SK-N-SH (cell line): Measurements from ENCODE around the gene NOP56. TPM values are rescaled to one million over a fixed set of nuclear protein-coding genes. Genes with fewer than 3 reads are reported as not detected.

Source experiments
- CTCF ChIA-PET: fragments of 300-600, 350-600 bp; formaldehyde crosslinking; extraction: SDS; loops from one replicate; lab custom pipeline; 2021; lab: Yijun Ruan, JAX
- POLR2A ChIA-PET: fragments of 350-600 bp; sonication (Branson Sonifier 250); formaldehyde crosslinking; extraction: SDS; loops from one replicate; lab custom pipeline; 2020; ENCODE audit warnings: antibody characterized with exemption, inconsistent platforms; lab: Yijun Ruan, JAX
- DNase-seq: peaks from one replicate; pipeline ENCODE4 v3.0.0; 2012
- H2AFZ ChIP-seq: fragments of 200-600 bp; sonication (generic); 2 replicates; pipeline ENCODE4 v1.8.1; 2016; ENCODE audit warnings: antibody characterized with exemption, mild to moderate bottlenecking, low read depth
- H3F3A ChIP-seq: fragments of 200-600 bp; sonication (generic); replicated peaks from 2 replicates; pipeline ENCODE3; 2016; ENCODE audit warnings: antibody characterized with exemption, mild to moderate bottlenecking; ENCODE audit not compliant: insufficient read depth
- H3K27ac ChIP-seq, 2 experiments: fragments of 200-500 bp in 1 of 2; fragments of 200-600 bp in 1 of 2; sonication (Bioruptor generic) in 1 of 2; sonication (generic), shearing (Covaris generic) in 1 of 2; 2 replicates each; pipeline versions ENCODE4 v1.5.1 to v1.6.1; 2014 to 2016; ENCODE audit warnings: low read depth in 2 of 2, inconsistent platforms in 1 of 2, low read length in 1 of 2, mild to moderate bottlenecking in 1 of 2, mixed read lengths in 1 of 2
- H3K27me3 ChIP-seq: fragments of 200-600 bp; sonication (generic), shearing (Covaris generic); 2 replicates; pipeline ENCODE4 v1.6.1; 2016; ENCODE audit warnings: mixed run types; ENCODE audit not compliant: insufficient read depth
- H3K36me3 ChIP-seq, 2 experiments: fragments of 200-500 bp in 1 of 2; fragments of 200-600 bp in 1 of 2; sonication (Bioruptor generic) in 1 of 2; sonication (generic) in 1 of 2; replicated peaks in 1 of 2; 2 replicates each; pipeline versions ENCODE3 to v1.5.1; 2014 to 2016; ENCODE audit warnings: low read length in 1 of 2, mild to moderate bottlenecking in 1 of 2; ENCODE audit not compliant: insufficient read depth in 2 of 2, control insufficient read depth in 1 of 2
- H3K4me1 ChIP-seq, 2 experiments: fragments of 200-500 bp in 1 of 2; fragments of 200-600 bp in 1 of 2; sonication (Bioruptor generic) in 1 of 2; sonication (generic), shearing (Covaris generic) in 1 of 2; 2 replicates each; pipeline versions ENCODE4 v1.5.1 to v1.6.1; 2014 to 2016; ENCODE audit warnings: low read depth in 1 of 2, low read length in 1 of 2, mixed run types in 1 of 2; ENCODE audit not compliant: insufficient read depth in 2 of 2, control insufficient read depth in 1 of 2
- H3K4me2 ChIP-seq: fragments of 200-600 bp; sonication (generic), shearing (Covaris generic); 2 replicates; pipeline ENCODE4 v1.6.1; 2017; ENCODE audit warnings: mixed run types
- H3K4me3 ChIP-seq, 2 experiments: fragments of 200-500 bp in 1 of 2; fragments of 200-600 bp in 1 of 2; sonication (Bioruptor generic) in 1 of 2; sonication (generic), shearing (Covaris generic) in 1 of 2; 2 replicates each; pipeline versions ENCODE4 v1.5.1 to v1.8.1; 2014 to 2016; ENCODE audit warnings: low read depth in 2 of 2, inconsistent platforms in 1 of 2, low read length in 1 of 2, mild to moderate bottlenecking in 1 of 2, mixed read lengths in 1 of 2, moderate library complexity in 1 of 2
- H3K79me2 ChIP-seq: fragments of 200-600 bp; sonication (generic); 2 replicates; pipeline ENCODE4 v1.8.1; 2017; ENCODE audit warnings: mild to moderate bottlenecking; ENCODE audit not compliant: insufficient read depth
- H3K9ac ChIP-seq: fragments of 200-600 bp; sonication (generic); 2 replicates; pipeline ENCODE4 v1.6.1; 2017; ENCODE audit warnings: mixed run types
- H3K9me2 ChIP-seq: fragments of 200-600 bp; sonication (generic); 2 replicates; pipeline ENCODE4 v1.6.1; 2017; ENCODE audit warnings: mixed run types
- H3K9me3 ChIP-seq: fragments of 200-600 bp; sonication (generic); 2 replicates; pipeline ENCODE4 v1.6.1; 2017; ENCODE audit warnings: mixed run types, mild to moderate bottlenecking, moderate library complexity
- H4K20me1 ChIP-seq: fragments of 200-600 bp; sonication (generic); 2 replicates; pipeline ENCODE4 v1.6.1; 2017; ENCODE audit warnings: mild to moderate bottlenecking, mixed run types; ENCODE audit not compliant: insufficient read depth
- EP300 ChIP-seq, 2 experiments: IDR thresholded peaks; 2 replicates each; pipeline versions ENCODE4 v1.4.0 to v1.6.1; 2012; ENCODE audit warnings: borderline replicate concordance in 1 of 2, low read depth in 1 of 2, low read length in 1 of 2
- EZH2phosphoT487 ChIP-seq: fragments of 200-600 bp; sonication (generic); IDR thresholded peaks from 2 replicates; pipeline ENCODE4 v1.6.1; 2017; ENCODE audit warnings: low read depth, mixed run types, mild to moderate bottlenecking, antibody characterized with exemption, moderate library complexity, borderline replicate concordance
- FOSL2 ChIP-seq: IDR thresholded peaks from 2 replicates; pipeline ENCODE4 v1.4.0; 2012; ENCODE audit warnings: low read depth, mild to moderate bottlenecking, moderate library complexity, borderline replicate concordance
- FOXJ3 ChIP-seq: sonication (generic); formaldehyde crosslinking; IDR thresholded peaks from 2 replicates; pipeline ENCODE4 v1.5.1; 2020; ENCODE audit warnings: mild to moderate bottlenecking, missing genetic modification reagents
- GATA2 ChIP-seq: sonication (generic); formaldehyde crosslinking; IDR thresholded peaks from 2 replicates; pipeline ENCODE4 v1.5.0; 2020; ENCODE audit warnings: mild to moderate bottlenecking, missing genetic modification reagents
- JUND ChIP-seq: IDR thresholded peaks from 2 replicates; pipeline ENCODE4 v1.4.0; 2012
- NRF1 ChIP-seq: IDR thresholded peaks from 2 replicates; pipeline ENCODE4 v1.6.1; 2012; ENCODE audit warnings: low read depth, mild to moderate bottlenecking, low read length
- POLR2AphosphoS5 ChIP-seq: IDR thresholded peaks from 2 replicates; pipeline ENCODE4 v1.6.1; 2012; ENCODE audit warnings: low read depth, low read length
- RAD21 ChIP-seq: IDR thresholded peaks from 2 replicates; pipeline ENCODE4 v1.6.1; 2012; ENCODE audit warnings: mild to moderate bottlenecking, low read length
- RCOR1 ChIP-seq: fragments of 150-350 bp; IDR thresholded peaks from 2 replicates; pipeline ENCODE4 v1.6.1; 2017; ENCODE audit warnings: antibody characterized with exemption, low read length
- RXRA ChIP-seq: IDR thresholded peaks from 2 replicates; pipeline ENCODE4 v1.4.0; 2012; ENCODE audit warnings: low read depth, mild to moderate bottlenecking, borderline replicate concordance
- SIN3A ChIP-seq: IDR thresholded peaks from 2 replicates; pipeline ENCODE4 v1.6.1; 2012; ENCODE audit warnings: low read depth, mild to moderate bottlenecking, low read length, moderate library complexity, borderline replicate concordance
- TAF1 ChIP-seq: IDR thresholded peaks from 2 replicates; pipeline ENCODE4 v1.6.1; 2012; ENCODE audit warnings: low read depth, mild to moderate bottlenecking, low read length, moderate library complexity, borderline replicate concordance
- TEAD4 ChIP-seq: IDR thresholded peaks from 2 replicates; pipeline ENCODE4 v1.4.0; 2012; ENCODE audit warnings: mild to moderate bottlenecking, borderline replicate concordance; ENCODE audit not compliant: insufficient read depth
- YY1 ChIP-seq: IDR thresholded peaks from 2 replicates; pipeline ENCODE4 v1.4.0; 2012; ENCODE audit warnings: low read depth, mild to moderate bottlenecking
- WGBS: methylation state at CpG from one replicate; pipeline ENCODE4 v1.1.6; 2017; ENCODE audit warnings: low lambda C conversion rate; 5-methylcytosine and 5-hydroxymethylcytosine counted together
- polyA plus RNA-seq, 3 experiments: library from polyadenylated mRNA; depleted of rRNA; stranded (reverse); fragments of >200 nt; gene quantifications; 2 replicates each; pipeline ENCODE4 v1.2.3, GENCODE V29; 2012
- TF ChIP-seq, protein P1 (sequence below): fragments of 150-350 bp; IDR thresholded peaks from 2 replicates; pipeline ENCODE4 v1.6.1; 2016; ENCODE audit warnings: mild to moderate bottlenecking, low read depth, low read length
- TF ChIP-seq, protein P2 (sequence below): fragments of 200-600 bp; sonication (generic); IDR thresholded peaks from 2 replicates; pipeline ENCODE4 v1.6.1; 2017; ENCODE audit warnings: antibody characterized with exemption, mild to moderate bottlenecking, moderate library complexity
- TF ChIP-seq, protein P3 (sequence below): IDR thresholded peaks from 2 replicates; pipeline ENCODE4 v1.4.0; 2012; ENCODE audit warnings: low read depth

NOP56 gene
- polyA plus RNA-seq, 1 of the 3 experiments (the other 2 are of a cell fraction) = 158 TPM

DNA sequence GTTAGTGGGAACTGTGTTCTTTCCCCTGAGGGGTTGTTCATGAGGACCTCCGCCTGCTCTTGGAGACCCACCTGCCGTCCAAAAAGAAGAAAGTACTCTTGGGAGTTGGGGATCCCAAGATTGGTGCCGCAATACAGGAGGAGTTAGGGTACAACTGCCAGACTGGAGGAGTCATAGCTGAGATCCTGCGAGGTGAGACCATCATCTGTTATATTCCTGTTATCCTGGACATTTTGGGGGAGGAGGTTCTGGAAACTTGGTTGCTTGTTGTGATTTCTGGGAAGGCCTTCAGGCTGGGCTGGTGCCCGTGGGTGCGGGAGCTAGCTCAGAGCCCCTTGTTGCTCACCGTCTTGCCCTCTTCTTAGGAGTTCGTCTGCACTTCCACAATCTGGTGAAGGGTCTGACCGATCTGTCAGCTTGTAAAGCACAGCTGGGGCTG is 2.0 kb downstream of the NOP56 start:
- Histone ChIP-seq H3K9me3 (no peaks in the 10 kb centered on the region), H3K4me2 (peak overlapping the region; percentile 78), H3K4me3 (peak overlapping the region; percentile 72 to 94), H3K27me3 (no peaks in the 10 kb centered on the region), H3K9me2 (no peaks in the 10 kb centered on the region)
- DNase-seq = no peak
- CTCF ChIA-PET = interaction anchor here (10.6 kb wide), 1 partner anchor 132 kb away, joined by 133 read pairs; no protein-coding TSS in a partner anchor
- TF ChIP-seq TEAD4 (no peak), TAF1 (no peak), JUND (no peak), RAD21 (no peak), NRF1 (no peak), EZH2phosphoT487 (no peak), YY1 (no peak), RXRA (no peak), EP300 (IDR thresholded peaks at IDR 0.05; ENCODE audit: borderline replicate concordance in 1 of 2, low read depth in 1 of 2, low read length in 1 of 2) (no peak), FOXJ3 (CRISPR knock-in tag) (no peak)
- TF ChIP-seq, protein P1, sequence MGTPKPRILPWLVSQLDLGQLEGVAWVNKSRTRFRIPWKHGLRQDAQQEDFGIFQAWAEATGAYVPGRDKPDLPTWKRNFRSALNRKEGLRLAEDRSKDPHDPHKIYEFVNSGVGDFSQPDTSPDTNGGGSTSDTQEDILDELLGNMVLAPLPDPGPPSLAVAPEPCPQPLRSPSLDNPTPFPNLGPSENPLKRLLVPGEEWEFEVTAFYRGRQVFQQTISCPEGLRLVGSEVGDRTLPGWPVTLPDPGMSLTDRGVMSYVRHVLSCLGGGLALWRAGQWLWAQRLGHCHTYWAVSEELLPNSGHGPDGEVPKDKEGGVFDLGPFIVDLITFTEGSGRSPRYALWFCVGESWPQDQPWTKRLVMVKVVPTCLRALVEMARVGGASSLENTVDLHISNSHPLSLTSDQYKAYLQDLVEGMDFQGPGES = no peak
- TF ChIP-seq, protein P2, sequence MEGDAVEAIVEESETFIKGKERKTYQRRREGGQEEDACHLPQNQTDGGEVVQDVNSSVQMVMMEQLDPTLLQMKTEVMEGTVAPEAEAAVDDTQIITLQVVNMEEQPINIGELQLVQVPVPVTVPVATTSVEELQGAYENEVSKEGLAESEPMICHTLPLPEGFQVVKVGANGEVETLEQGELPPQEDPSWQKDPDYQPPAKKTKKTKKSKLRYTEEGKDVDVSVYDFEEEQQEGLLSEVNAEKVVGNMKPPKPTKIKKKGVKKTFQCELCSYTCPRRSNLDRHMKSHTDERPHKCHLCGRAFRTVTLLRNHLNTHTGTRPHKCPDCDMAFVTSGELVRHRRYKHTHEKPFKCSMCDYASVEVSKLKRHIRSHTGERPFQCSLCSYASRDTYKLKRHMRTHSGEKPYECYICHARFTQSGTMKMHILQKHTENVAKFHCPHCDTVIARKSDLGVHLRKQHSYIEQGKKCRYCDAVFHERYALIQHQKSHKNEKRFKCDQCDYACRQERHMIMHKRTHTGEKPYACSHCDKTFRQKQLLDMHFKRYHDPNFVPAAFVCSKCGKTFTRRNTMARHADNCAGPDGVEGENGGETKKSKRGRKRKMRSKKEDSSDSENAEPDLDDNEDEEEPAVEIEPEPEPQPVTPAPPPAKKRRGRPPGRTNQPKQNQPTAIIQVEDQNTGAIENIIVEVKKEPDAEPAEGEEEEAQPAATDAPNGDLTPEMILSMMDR = no peak
- TF ChIP-seq, protein P3, sequence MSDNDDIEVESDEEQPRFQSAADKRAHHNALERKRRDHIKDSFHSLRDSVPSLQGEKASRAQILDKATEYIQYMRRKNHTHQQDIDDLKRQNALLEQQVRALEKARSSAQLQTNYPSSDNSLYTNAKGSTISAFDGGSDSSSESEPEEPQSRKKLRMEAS = no peak
- TF ChIP-seq, all 33 proteins: peak for 0
- Histone ChIP-seq H3K27ac (no peak overlapping the region; a peak in 2 of 4 replicates), H3K36me3 (peaks cover 44 to 54% of the 10 kb centered on the region in 2 experiments), H3F3A (peaks cover 48% of the 10 kb centered on the region), H3K79me2 (peaks cover 58% of the 10 kb centered on the region), H4K20me1 (peaks cover 45% of the 10 kb centered on the region), H3K4me1 (peaks cover 6 to 18% of the 10 kb centered on the region in 2 experiments; a peak in 3 of 4 replicates), H3K9ac (peak overlapping the region; percentile 97; the same call in 1 of the 2 replicates), H2AFZ (no peak overlapping the region)
- POLR2A ChIA-PET = interaction anchor here (2.2 kb wide), 1 partner anchor 10 kb away, joined by 8 read pairs; the partner anchor contains the start of gene IDH3B
- 60% methylated on average over 7 of the region's 9 CpGs for WGBS

DNA sequence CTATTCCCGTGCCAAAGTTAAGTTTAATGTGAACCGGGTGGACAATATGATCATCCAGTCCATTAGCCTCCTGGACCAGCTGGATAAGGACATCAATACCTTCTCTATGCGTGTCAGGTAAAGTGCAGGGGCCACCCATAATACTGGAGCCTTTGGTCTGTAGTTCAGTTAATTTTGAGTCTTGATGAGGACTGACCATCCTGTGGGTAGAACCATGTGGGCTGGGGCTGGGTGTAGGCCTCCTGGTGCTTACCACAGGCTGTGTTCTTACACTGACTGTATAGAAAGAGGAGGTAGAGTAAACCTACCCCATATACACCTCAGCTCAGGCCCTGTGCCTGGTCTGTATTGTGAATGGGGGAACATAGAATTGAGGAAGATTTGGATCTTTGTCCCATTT is 2.4 kb downstream of the NOP56 start:
- peaks cover 58% of the 10 kb centered on the region for H3K79me2 ChIP-seq
- no peak overlapping the region for H2AFZ ChIP-seq
- no peaks in the 10 kb centered on the region for H3K9me2 ChIP-seq
- DNase-seq = no peak
- no peak overlapping the region; a peak in 1 of 4 replicates for H3K27ac ChIP-seq
- no peaks in the 10 kb centered on the region for H3K9me3 ChIP-seq
- no peak overlapping the region for H3K4me3 ChIP-seq
- ChIA-PET POLR2A (interaction anchor here (2.2 kb wide), 1 partner anchor 9 kb away, joined by 8 read pairs; the partner anchor contains the start of gene IDH3B), CTCF (interaction anchor here (10.6 kb wide), 1 partner anchor 133 kb away, joined by 133 read pairs; no protein-coding TSS in a partner anchor)
- peaks cover 6 to 18% of the 10 kb centered on the region in 2 experiments; a peak in 3 of 4 replicates for H3K4me1 ChIP-seq
- 0 out of 2 replicates have a peak overlapping the region, but pooled peaks have one; percentile 97 for H3K9ac ChIP-seq
- H3K36me3 ChIP-seq = peaks cover 44 to 59% of the 10 kb centered on the region in 2 experiments
- peak overlapping the region; percentile 78 for H3K4me2 ChIP-seq
- peaks cover 45% of the 10 kb centered on the region for H4K20me1 ChIP-seq
- H3K27me3 ChIP-seq = no peaks in the 10 kb centered on the region
- TF ChIP-seq GATA2 (CRISPR knock-in tag) (no peak), SIN3A (no peak), POLR2AphosphoS5 (no peak), FOSL2 (no peak), RAD21 (no peak), RCOR1 (no peak), JUND (no peak)
- peaks cover 51% of the 10 kb centered on the region for H3F3A ChIP-seq
- WGBS = 72% methylated on average over 3 of the region's 3 CpGs
